Measurements from ENCODE around the gene LSM3. TPM values are rescaled to one million over a fixed set of nuclear protein-coding genes. Genes with fewer than 3 reads are reported as not detected.

LSM3 gene
- total and polyA plus RNA-seq, 7 experiments from 2014 or later = 6.0 to 26.2 (median 9.4) TPM

DNA sequence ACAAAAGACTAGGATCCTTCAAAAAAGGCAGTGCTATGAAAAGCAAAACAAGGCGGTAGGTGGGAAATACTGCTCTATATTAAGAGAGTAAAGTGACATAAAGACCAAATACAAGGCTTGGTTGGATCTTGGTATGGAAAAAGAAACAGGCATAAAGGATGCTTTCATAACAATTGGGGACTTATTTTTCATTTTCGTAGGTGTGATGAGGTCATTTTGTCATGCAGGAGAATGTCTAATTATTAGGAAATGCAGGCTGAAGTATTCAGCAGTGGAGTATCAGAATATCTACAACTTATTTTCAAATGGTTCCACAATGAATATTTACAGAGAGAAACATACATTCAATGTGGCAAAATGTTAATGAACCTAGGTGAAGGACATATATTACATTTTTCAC is 9.2 kb upstream of the LSM3 start:
- peaks cover 24 to 63% (median 53%) of the 10 kb centered on the region in 7 donors for H3K4me1 Mint-ChIP-seq
- Histone ChIP-seq H3K4me1 (ENCODE audit: control insufficient read depth in 2 of 2, insufficient read depth in 2 of 2, low read length in 2 of 2) (peaks cover 10 to 19% of the 10 kb centered on the region in 2 donors), H3K4me3 (ENCODE audit: low read length) (no peak overlapping the region), H3K36me3 (ENCODE audit: control insufficient read depth in 2 of 3, insufficient read depth in 3 of 3, low read length in 3 of 3) (peaks cover 46 to 86% (median 66%) of the 10 kb centered on the region in 3 experiments), H3K27ac (ENCODE audit: low read depth, low read length) (no peak overlapping the region), H3K27me3 (ENCODE audit: control insufficient read depth in 2 of 2, insufficient read depth in 2 of 2, low read length in 2 of 2) (no peaks in the 10 kb centered on the region), H3K9me3 (ENCODE audit: control insufficient read depth in 2 of 3, low read length in 3 of 3) (no peaks in the 10 kb centered on the region)
- H3K9me3 Mint-ChIP-seq = no peaks in the 10 kb centered on the region
- peaks cover 47 to 87% (median 74%) of the 10 kb centered on the region in 5 donors for H3K36me3 Mint-ChIP-seq
- ChIA-PET CTCF (no interaction called here), POLR2A (interaction anchor here (1.5 to 3.3 kb wide), 2 partner anchors 9 kb away, joined by 5 to 12 read pairs; partner anchors contain the start of genes LSM3 and XPC)
- no peaks in the 10 kb centered on the region for H3K27me3 Mint-ChIP-seq
- H3K27ac Mint-ChIP-seq = no peak overlapping the region
- ATAC-seq (no peak), DNase-seq (no peak)
- H3K4me3 Mint-ChIP-seq = peak overlapping the region in 1 of 10 donors; percentile 24
- intact Hi-C loops (cut with micrococcal nuclease) = no loop called here

- peaks cover 14 to 24% of the 10 kb centered on the region in 2 donors for H3K4me1 ChIP-seq (ENCODE audit: control insufficient read depth in 2 of 2, insufficient read depth in 2 of 2, low read length in 2 of 2)
- H3K4me3 ChIP-seq (ENCODE audit: low read length) = no peak overlapping the region
- no peaks in the 10 kb centered on the region for H3K27me3 ChIP-seq (ENCODE audit: control insufficient read depth in 2 of 2, insufficient read depth in 2 of 2, low read length in 2 of 2)
- H3K36me3 ChIP-seq (ENCODE audit: control insufficient read depth in 2 of 3, insufficient read depth in 3 of 3, low read length in 3 of 3) = peaks cover 44 to 82% (median 66%) of the 10 kb centered on the region in 3 experiments
- no peaks in the 10 kb centered on the region for H3K9me3 ChIP-seq (ENCODE audit: control insufficient read depth in 2 of 3, low read length in 3 of 3)
- ChIA-PET POLR2A (interaction anchor here (1.5 kb wide), 1 partner anchor 9 kb away, joined by 5 read pairs; the partner anchor contains the start of genes LSM3 and XPC), CTCF (no interaction called here)
- H3K27ac Mint-ChIP-seq = no peak overlapping the region
- H3K9me3 Mint-ChIP-seq = no peaks in the 10 kb centered on the region
- intact Hi-C loops (cut with micrococcal nuclease) = no loop called here
- no peak for DNase-seq
- H3K27me3 Mint-ChIP-seq = no peaks in the 10 kb centered on the region
- ATAC-seq = no peak
- H3K36me3 Mint-ChIP-seq = peaks cover 47 to 83% (median 70%) of the 10 kb centered on the region in 5 donors
- H3K4me3 Mint-ChIP-seq = no peak overlapping the region
- no peak overlapping the region for H3K27ac ChIP-seq (ENCODE audit: low read depth, low read length)
- peaks cover 26 to 67% (median 58%) of the 10 kb centered on the region in 7 donors for H3K4me1 Mint-ChIP-seq
These were observed 8.7 kb upstream of the LSM3 start for GRCh38 chr3:14169871-14170270.

- Histone ChIP-seq H3K4me3 (ENCODE audit: low read length) (no peak overlapping the region), H3K36me3 (ENCODE audit: control insufficient read depth in 2 of 3, insufficient read depth in 3 of 3, low read length in 3 of 3) (peaks cover 44 to 74% (median 60%) of the 10 kb centered on the region in 3 experiments), H3K27me3 (ENCODE audit: control insufficient read depth in 2 of 2, insufficient read depth in 2 of 2, low read length in 2 of 2) (no peaks in the 10 kb centered on the region), H3K27ac (ENCODE audit: low read depth, low read length) (no peak overlapping the region), H3K4me1 (ENCODE audit: control insufficient read depth in 2 of 2, insufficient read depth in 2 of 2, low read length in 2 of 2) (peaks cover 21 to 32% of the 10 kb centered on the region in 2 donors), H3K9me3 (ENCODE audit: control insufficient read depth in 2 of 3, low read length in 3 of 3) (no peaks in the 10 kb centered on the region)
- H3K4me3 Mint-ChIP-seq = peak overlapping the region in 1 of 10 donors; percentile 18
- no peaks in the 10 kb centered on the region for H3K9me3 Mint-ChIP-seq
- H3K36me3 Mint-ChIP-seq = peaks cover 47 to 75% (median 62%) of the 10 kb centered on the region in 5 donors
- H3K27me3 Mint-ChIP-seq = no peaks in the 10 kb centered on the region
- intact Hi-C loops (cut with micrococcal nuclease) = no loop called here
- ATAC-seq (no peak), DNase-seq (no peak)
- H3K4me1 Mint-ChIP-seq = peaks cover 34 to 75% (median 66%) of the 10 kb centered on the region in 7 donors
- POLR2A ChIA-PET = interaction anchor here (1.1 to 1.6 kb wide), 3 partner anchors 8 to 28 kb away, joined by 3 to 6 read pairs (median 5); partner anchors contain the start of genes LSM3 and XPC
- CTCF ChIA-PET = no interaction called here
- peak overlapping the region in 1 of 9 donors; percentile 35 for H3K27ac Mint-ChIP-seq
These were observed 8.0 kb upstream of the LSM3 start for GRCh38 chr3:14170531-14171159.

GRCh38 chr3:14172496-14172895 is 6.1 kb upstream of the LSM3 start:
- Mint-ChIP-seq H3K27me3 (no peaks in the 10 kb centered on the region), H3K9me3 (peaks cover 0 to 3% (median 0%) of the 10 kb centered on the region in 11 donors), H3K36me3 (peaks cover 32 to 57% (median 45%) of the 10 kb centered on the region in 5 donors), H3K4me1 (peaks cover 41 to 81% (median 76%) of the 10 kb centered on the region in 7 donors), H3K4me3 (peak overlapping the region in 2 of 10 donors; percentile 12 to 60), H3K27ac (peak overlapping the region in 1 of 9 donors; percentile 73)
- POLR2A ChIA-PET = interaction anchor here (0.7 to 1.6 kb wide), 3 partner anchors 15 to 26 kb away, joined by 3 to 4 read pairs (median 3); no protein-coding TSS in a partner anchor
- DNase-seq (no peak), ATAC-seq (no peak)
- peaks cover 35 to 56% (median 45%) of the 10 kb centered on the region in 3 experiments for H3K36me3 ChIP-seq (ENCODE audit: control insufficient read depth in 2 of 3, insufficient read depth in 3 of 3, low read length in 3 of 3)
- CTCF ChIA-PET = no interaction called here
- H3K4me1 ChIP-seq (ENCODE audit: control insufficient read depth in 2 of 2, insufficient read depth in 2 of 2, low read length in 2 of 2) = peaks cover 35 to 50% of the 10 kb centered on the region in 2 donors
- no peaks in the 10 kb centered on the region for H3K27me3 ChIP-seq (ENCODE audit: control insufficient read depth in 2 of 2, insufficient read depth in 2 of 2, low read length in 2 of 2)
- no peak overlapping the region for H3K27ac ChIP-seq (ENCODE audit: low read depth, low read length)
- no peaks in the 10 kb centered on the region for H3K9me3 ChIP-seq (ENCODE audit: control insufficient read depth in 2 of 3, low read length in 3 of 3)
- intact Hi-C loops (cut with micrococcal nuclease) = no loop called here
- no peak overlapping the region for H3K4me3 ChIP-seq (ENCODE audit: low read length)

DNA sequence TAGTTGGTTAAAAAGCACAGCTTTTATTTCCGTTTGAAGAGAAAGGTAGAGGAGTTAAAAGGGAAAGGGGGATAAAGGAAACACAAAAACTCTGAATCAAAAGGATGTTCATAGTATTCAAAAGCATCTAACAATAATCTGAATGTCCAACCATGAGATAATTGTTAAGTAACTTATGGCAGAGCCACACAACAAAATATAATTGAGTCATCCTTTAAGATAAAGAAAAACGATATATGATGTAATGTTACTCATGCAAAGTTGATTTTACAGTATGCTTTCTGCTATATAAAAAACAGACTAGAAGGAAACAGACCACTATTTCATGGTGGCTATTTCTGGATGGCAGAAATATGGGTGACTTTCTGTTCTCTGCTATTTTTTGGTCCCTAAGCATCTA is 4.1 kb upstream of the LSM3 start:
- Mint-ChIP-seq H3K27me3 (peaks cover 0 to 2% (median 0%) of the 10 kb centered on the region in 5 donors), H3K4me1 (peaks cover 45 to 89% (median 80%) of the 10 kb centered on the region in 7 donors), H3K4me3 (peak overlapping the region in 9 of 10 donors; percentile 60 to 100 (median 72)), H3K36me3 (peaks cover 20 to 50% (median 37%) of the 10 kb centered on the region in 5 donors), H3K27ac (peak overlapping the region in 7 of 9 donors; percentile 22 to 99 (median 83)), H3K9me3 (peaks cover 0 to 3% (median 0%) of the 10 kb centered on the region in 11 donors)
- ATAC-seq (no peak), DNase-seq (no peak)
- Histone ChIP-seq H3K27ac (ENCODE audit: low read depth, low read length) (peak overlapping the region; percentile 22), H3K36me3 (ENCODE audit: control insufficient read depth in 2 of 3, insufficient read depth in 3 of 3, low read length in 3 of 3) (peaks cover 17 to 36% (median 26%) of the 10 kb centered on the region in 3 experiments), H3K4me1 (ENCODE audit: control insufficient read depth in 2 of 2, insufficient read depth in 2 of 2, low read length in 2 of 2) (peaks cover 40 to 60% of the 10 kb centered on the region in 2 donors), H3K9me3 (ENCODE audit: control insufficient read depth in 2 of 3, low read length in 3 of 3) (no peaks in the 10 kb centered on the region), H3K27me3 (ENCODE audit: control insufficient read depth in 2 of 2, insufficient read depth in 2 of 2, low read length in 2 of 2) (no peaks in the 10 kb centered on the region), H3K4me3 (ENCODE audit: low read length) (no peak overlapping the region)
- POLR2A ChIA-PET = interaction anchor here (0.6 to 3.0 kb wide), 5 partner anchors 10 to 284 kb away, joined by 3 to 22 read pairs (median 7); partner anchors contain the start of genes CHCHD4 and TMEM43
- CTCF ChIA-PET = interaction anchor here (0.6 kb wide), 1 partner anchor 30 kb away, joined by 3 read pairs; no protein-coding TSS in a partner anchor
- intact Hi-C loops (cut with micrococcal nuclease) = loop anchor here in 1 of 2 donors (1.0 to 2.0 kb wide), 2 partner anchors 10 to 22 kb away; no protein-coding TSS in a partner anchor

- Mint-ChIP-seq H3K27ac (peak overlapping the region; percentile 67 to 99 (median 83)), H3K36me3 (peaks cover 12 to 41% (median 27%) of the 10 kb centered on the region in 5 donors), H3K27me3 (peaks cover 0 to 2% (median 0%) of the 10 kb centered on the region in 5 donors), H3K4me1 (peaks cover 42 to 90% (median 80%) of the 10 kb centered on the region in 7 donors), H3K9me3 (peaks cover 0 to 3% (median 0%) of the 10 kb centered on the region in 11 donors), H3K4me3 (peak overlapping the region; percentile 37 to 100 (median 71))
- intact Hi-C loops (cut with micrococcal nuclease) = loop anchor here (2.0 to 5.0 kb wide), 2 partner anchors 23 to 1513 kb away; partner anchors contain the start of gene RAF1 (in 1 of the 2)
- peaks cover 40 to 62% of the 10 kb centered on the region in 2 donors for H3K4me1 ChIP-seq (ENCODE audit: control insufficient read depth in 2 of 2, insufficient read depth in 2 of 2, low read length in 2 of 2)
- DNase-seq (peak in 8 of 9 donors; percentile 61 to 84 (median 80)), ATAC-seq (peak; percentile 39)
- peak overlapping the region; percentile 8 for H3K4me3 ChIP-seq (ENCODE audit: low read length)
- POLR2A ChIA-PET = interaction anchor here (1.0 to 3.0 kb wide), 11 partner anchors 8 to 476 kb away, joined by 3 to 22 read pairs (median 5); partner anchors contain the start of genes CCDC174, CHCHD4 and TMEM43
- H3K36me3 ChIP-seq (ENCODE audit: control insufficient read depth in 2 of 3, insufficient read depth in 3 of 3, low read length in 3 of 3) = peaks cover 8 to 26% (median 15%) of the 10 kb centered on the region in 3 experiments
- peak overlapping the region; percentile 22 for H3K27ac ChIP-seq (ENCODE audit: low read depth, low read length)
- CTCF ChIA-PET = interaction anchor here (0.6 to 1.5 kb wide), 3 partner anchors 31 to 289 kb away, joined by 3 read pairs; no protein-coding TSS in a partner anchor
- no peaks in the 10 kb centered on the region for H3K9me3 ChIP-seq (ENCODE audit: control insufficient read depth in 2 of 3, low read length in 3 of 3)
- no peaks in the 10 kb centered on the region for H3K27me3 ChIP-seq (ENCODE audit: control insufficient read depth in 2 of 2, insufficient read depth in 2 of 2, low read length in 2 of 2)
These were observed 3.1 kb upstream of the LSM3 start for GRCh38 chr3:14175383-14176037.
